Measurements from ENCODE around the gene LHX3. TPM values are rescaled to one million over a fixed set of nuclear protein-coding genes. Genes with fewer than 3 reads are reported as not detected.

The LHX3 gene
- total and polyA plus RNA-seq, 2 experiments from 2014 or later: not detected

- Histone ChIP-seq H3K27ac (no peak overlapping the region), H3K9me3 (ENCODE audit: low read depth) (no peaks in the 10 kb centered on the region), H3K27me3 (peaks cover 99% of the 10 kb centered on the region), H3K36me3 (no peaks in the 10 kb centered on the region), H3K4me3 (no peak overlapping the region), H3K4me1 (ENCODE audit: low read depth) (peaks cover 5% of the 10 kb centered on the region)
- peak; percentile 16 to 84 for DNase-seq (ENCODE audit: low read depth in 1 of 2, low spot score in 1 of 2)
- TF ChIP-seq CTCF (IDR thresholded peaks at IDR 0.05; ENCODE audit: low read depth, low read length): no peak
Measured at GRCh38 chr9:136201609-136202453, 3.1 kb downstream of the LHX3 start.

GRCh38 chr9:136201174-136201573 is 3.8 kb downstream of the LHX3 start:
- DNase-seq (ENCODE audit: low read depth in 1 of 2, low spot score in 1 of 2): no peak
- H3K9me3 ChIP-seq (ENCODE audit: low read depth): no peaks in the 10 kb centered on the region
- no peak overlapping the region for H3K4me3 ChIP-seq
- H3K4me1 ChIP-seq (ENCODE audit: low read depth): peaks cover 5% of the 10 kb centered on the region
- peaks cover 100% of the 10 kb centered on the region for H3K27me3 ChIP-seq
- no peaks in the 10 kb centered on the region for H3K36me3 ChIP-seq
- no peak overlapping the region for H3K27ac ChIP-seq
- no peak for TF ChIP-seq CTCF (IDR thresholded peaks at IDR 0.05; ENCODE audit: low read depth, low read length)

- peaks cover 100% of the 10 kb centered on the region for H3K27me3 ChIP-seq
- H3K4me3 ChIP-seq: no peak overlapping the region
- no peaks in the 10 kb centered on the region for H3K9me3 ChIP-seq (ENCODE audit: low read depth)
- no peak for TF ChIP-seq CTCF (IDR thresholded peaks at IDR 0.05; ENCODE audit: low read depth, low read length)
- H3K4me1 ChIP-seq (ENCODE audit: low read depth): peaks cover 5% of the 10 kb centered on the region
- H3K36me3 ChIP-seq: no peaks in the 10 kb centered on the region
- no peak overlapping the region for H3K27ac ChIP-seq
- no peak for DNase-seq (ENCODE audit: low read depth in 1 of 2, low spot score in 1 of 2)
Measured at GRCh38 chr9:136200424-136200823, 4.5 kb downstream of the LHX3 start.

- no peak overlapping the region for H3K27ac ChIP-seq
- TF ChIP-seq CTCF (IDR thresholded peaks at IDR 0.05; ENCODE audit: low read depth, low read length): no peak
- no peak overlapping the region for H3K4me3 ChIP-seq
- peaks cover 5% of the 10 kb centered on the region for H3K4me1 ChIP-seq (ENCODE audit: low read depth)
- no peak for DNase-seq (ENCODE audit: low read depth in 1 of 2, low spot score in 1 of 2)
- H3K27me3 ChIP-seq: peaks cover 100% of the 10 kb centered on the region
- H3K9me3 ChIP-seq (ENCODE audit: low read depth): no peaks in the 10 kb centered on the region
- H3K36me3 ChIP-seq: no peaks in the 10 kb centered on the region
Measured at GRCh38 chr9:136199391-136200288, 5.3 kb downstream of the LHX3 start.

- peak; percentile 34 to 40 for DNase-seq (ENCODE audit: low read depth in 1 of 2, low spot score in 1 of 2)
- no peak overlapping the region for H3K27ac ChIP-seq
- H3K4me1 ChIP-seq (ENCODE audit: low read depth): peaks cover 5% of the 10 kb centered on the region
- H3K9me3 ChIP-seq (ENCODE audit: low read depth): no peaks in the 10 kb centered on the region
- H3K36me3 ChIP-seq: no peaks in the 10 kb centered on the region
- H3K4me3 ChIP-seq: no peak overlapping the region
- peaks cover 100% of the 10 kb centered on the region for H3K27me3 ChIP-seq
- no peak for TF ChIP-seq CTCF (IDR thresholded peaks at IDR 0.05; ENCODE audit: low read depth, low read length)
Measured at GRCh38 chr9:136198605-136199083, 6.3 kb downstream of the LHX3 start.
